ES-I3 (cell line): ENCODE results near the gene FLAD1.

Source experiments
- H3K36me3 ChIP-seq: 2 replicates; pipeline ENCODE4 v1.6.1; 2013; ENCODE audit warnings: mild to moderate bottlenecking, low read length, control low read depth, moderate library complexity; ENCODE audit not compliant: insufficient read depth
- H3K4me1 ChIP-seq: 2 replicates; pipeline ENCODE4 v1.6.1; 2013; ENCODE audit warnings: mild to moderate bottlenecking, control low read depth, low read length; ENCODE audit not compliant: insufficient read depth
- H3K9ac ChIP-seq: 2 replicates; pipeline ENCODE4 v1.6.1; 2013; ENCODE audit warnings: low read depth, mild to moderate bottlenecking, low read length, moderate library complexity
- H3K9me3 ChIP-seq: 2 replicates; pipeline ENCODE4 v1.6.1; 2013; ENCODE audit warnings: mild to moderate bottlenecking, low read length, moderate library complexity; ENCODE audit not compliant: control insufficient read depth, insufficient read depth

Gene FLAD1

DNA sequence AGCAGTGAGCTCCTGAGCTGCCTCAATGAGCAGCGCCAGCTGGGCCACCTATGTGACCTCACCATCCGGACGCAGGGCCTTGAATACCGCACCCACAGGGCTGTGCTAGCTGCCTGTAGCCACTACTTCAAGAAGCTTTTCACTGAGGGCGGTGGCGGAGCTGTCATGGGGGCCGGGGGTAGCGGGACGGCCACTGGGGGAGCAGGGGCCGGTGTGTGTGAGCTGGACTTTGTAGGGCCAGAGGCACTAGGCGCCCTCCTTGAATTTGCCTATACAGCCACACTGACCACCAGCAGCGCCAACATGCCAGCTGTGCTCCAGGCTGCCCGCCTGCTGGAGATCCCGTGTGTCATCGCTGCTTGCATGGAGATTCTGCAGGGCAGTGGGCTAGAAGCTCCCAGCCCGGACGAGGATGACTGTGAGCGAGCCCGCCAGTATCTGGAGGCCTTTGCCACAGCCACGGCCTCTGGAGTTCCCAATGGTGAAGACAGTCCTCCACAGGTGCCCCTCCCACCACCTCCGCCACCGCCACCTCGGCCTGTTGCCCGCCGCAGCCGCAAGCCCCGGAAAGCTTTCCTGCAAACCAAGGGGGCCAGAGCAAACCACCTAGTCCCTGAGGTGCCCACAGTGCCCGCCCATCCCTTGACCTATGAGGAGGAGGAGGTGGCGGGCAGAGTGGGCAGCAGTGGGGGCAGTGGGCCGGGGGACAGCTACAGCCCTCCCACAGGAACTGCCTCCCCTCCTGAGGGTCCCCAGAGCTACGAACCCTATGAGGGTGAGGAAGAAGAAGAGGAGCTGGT, 31.8 kb downstream of the FLAD1 start:
- Histone ChIP-seq H3K9me3 (no peaks in the 10 kb centered on the region), H3K9ac (no peak overlapping the region), H3K36me3 (peaks cover 2% of the 10 kb centered on the region; the same call in 1 of the 2 replicates), H3K4me1 (peaks cover 27% of the 10 kb centered on the region; the same call in 1 of the 2 replicates)

DNA sequence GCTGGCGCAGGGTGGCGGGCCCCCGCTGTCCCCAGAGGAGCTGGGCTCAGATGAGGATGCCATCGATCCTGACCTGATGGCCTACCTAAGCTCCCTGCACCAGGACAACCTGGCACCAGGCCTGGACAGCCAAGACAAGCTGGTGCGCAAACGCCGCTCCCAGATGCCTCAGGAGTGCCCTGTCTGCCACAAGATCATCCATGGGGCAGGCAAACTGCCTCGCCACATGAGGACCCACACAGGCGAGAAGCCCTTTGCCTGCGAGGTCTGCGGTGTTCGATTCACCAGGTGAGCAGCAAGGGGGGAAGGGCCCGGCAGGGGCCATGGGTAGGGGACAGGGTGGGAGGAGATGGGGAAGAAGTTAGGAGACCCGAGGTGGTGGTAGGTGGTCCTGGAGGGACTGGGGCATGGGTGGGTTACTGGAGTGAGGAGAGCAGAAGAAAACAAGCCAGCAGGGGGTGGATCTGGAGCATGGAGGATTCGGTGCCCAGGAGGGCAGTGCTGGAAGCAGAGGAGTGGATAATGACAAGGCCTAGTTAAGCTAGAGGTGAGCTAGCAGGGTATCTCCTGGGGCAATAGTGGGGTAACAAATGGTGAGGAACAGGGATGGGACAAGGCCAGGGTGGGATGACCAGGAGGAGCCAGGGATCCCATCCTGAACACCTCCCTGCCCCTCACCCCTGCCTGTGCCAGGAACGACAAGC, 32.5 kb downstream of the FLAD1 start:
- peaks cover 2% of the 10 kb centered on the region; the same call in 1 of the 2 replicates for H3K36me3 ChIP-seq
- no peak overlapping the region for H3K9ac ChIP-seq
- peaks cover 27% of the 10 kb centered on the region; the same call in 1 of the 2 replicates for H3K4me1 ChIP-seq
- H3K9me3 ChIP-seq: no peaks in the 10 kb centered on the region

DNA sequence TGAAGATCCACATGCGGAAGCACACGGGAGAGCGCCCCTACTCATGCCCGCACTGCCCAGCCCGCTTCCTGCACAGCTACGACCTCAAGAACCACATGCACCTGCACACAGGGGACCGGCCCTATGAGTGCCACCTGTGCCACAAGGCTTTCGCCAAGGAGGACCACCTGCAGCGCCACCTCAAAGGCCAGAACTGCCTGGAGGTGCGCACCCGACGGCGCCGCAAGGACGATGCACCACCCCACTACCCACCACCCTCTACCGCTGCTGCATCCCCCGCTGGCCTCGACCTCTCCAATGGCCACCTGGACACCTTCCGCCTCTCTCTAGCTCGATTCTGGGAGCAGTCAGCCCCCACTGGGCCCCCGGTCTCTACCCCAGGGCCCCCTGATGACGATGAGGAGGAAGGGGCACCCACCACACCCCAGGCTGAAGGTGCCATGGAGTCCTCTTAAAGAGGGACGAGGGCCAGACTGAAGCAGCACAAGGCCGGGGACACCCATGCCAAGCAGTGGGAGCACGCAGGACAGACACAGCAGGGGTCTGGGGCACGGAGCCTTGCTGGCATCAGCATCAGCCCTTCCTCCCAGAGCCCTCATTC, 33.2 kb downstream of the FLAD1 start:
- no peak overlapping the region for H3K9ac ChIP-seq
- peaks cover 27% of the 10 kb centered on the region; the same call in 1 of the 2 replicates for H3K4me1 ChIP-seq
- no peaks in the 10 kb centered on the region for H3K9me3 ChIP-seq
- H3K36me3 ChIP-seq: peaks cover 2% of the 10 kb centered on the region; the same call in 1 of the 2 replicates

DNA sequence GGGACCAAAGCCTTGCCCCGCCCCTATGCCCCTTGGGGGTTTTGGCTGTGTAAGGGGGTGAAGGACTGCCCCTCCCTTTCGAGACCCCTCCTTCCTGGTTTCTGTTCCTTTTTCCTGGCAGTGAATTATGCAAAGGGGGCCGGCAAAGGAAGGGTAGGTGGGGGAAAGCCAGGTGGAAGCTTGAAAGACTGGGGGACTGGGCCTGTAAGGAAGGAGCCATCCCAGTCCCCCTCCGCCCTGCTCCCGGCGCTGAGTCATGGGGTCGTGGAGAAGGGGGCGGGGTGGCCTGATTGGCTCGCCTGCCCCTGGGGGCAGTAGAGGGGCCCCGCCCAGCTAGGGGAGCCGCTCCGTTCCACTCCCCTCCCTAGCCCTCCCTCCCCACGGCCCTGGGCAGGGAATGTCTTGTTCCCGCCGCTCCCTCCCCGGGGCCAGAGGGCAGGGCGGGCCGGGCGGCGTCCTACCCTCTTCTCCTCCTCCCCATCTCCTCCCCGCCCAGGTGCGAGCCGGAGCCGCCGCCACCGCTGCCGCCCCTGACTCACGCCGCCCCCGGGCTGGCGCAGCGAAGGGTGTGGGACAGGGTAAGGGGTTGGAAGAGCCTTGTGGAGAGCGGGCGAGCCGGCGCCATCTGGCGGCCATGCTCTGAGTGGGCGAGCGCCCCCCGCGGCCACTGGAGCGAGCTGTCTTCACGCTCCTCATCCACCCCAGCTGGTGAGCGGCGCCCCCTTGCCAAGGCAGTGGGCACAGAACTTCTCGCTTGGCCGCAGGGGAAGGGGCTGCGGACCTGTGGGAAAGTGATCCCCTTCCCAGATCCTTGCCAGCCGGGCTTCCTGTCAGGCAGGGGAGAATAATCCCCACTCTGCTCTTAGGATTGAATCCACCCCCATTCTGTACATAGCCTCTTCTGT, 34.1 kb downstream of the FLAD1 start:
- no peaks in the 10 kb centered on the region for H3K9me3 ChIP-seq
- H3K9ac ChIP-seq: peak overlapping the region; percentile 40; the same call in 1 of the 2 replicates
- H3K4me1 ChIP-seq: peaks cover 21% of the 10 kb centered on the region; the same call in 1 of the 2 replicates
- peaks cover 2% of the 10 kb centered on the region; the same call in 1 of the 2 replicates for H3K36me3 ChIP-seq

DNA sequence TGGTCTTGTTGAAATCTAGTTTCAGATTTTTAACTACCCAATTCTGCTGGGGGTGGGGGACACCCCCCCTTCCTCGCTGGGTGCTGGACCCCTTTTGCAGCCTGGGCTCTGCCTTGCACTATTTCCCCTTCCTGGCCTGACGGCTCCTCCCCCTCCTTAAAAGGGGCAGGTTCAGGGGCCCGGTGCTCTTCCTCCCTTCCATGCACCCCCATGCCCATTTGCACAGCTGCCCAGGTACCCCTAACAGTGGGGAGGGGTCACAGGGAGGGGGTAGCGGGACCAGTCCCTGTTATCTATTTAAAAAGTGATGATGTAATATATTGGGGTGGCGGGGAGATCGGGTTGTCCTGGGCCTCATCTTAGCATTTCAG, 34.8 kb downstream of the FLAD1 start:
- peaks cover 17% of the 10 kb centered on the region; the same call in 1 of the 2 replicates for H3K4me1 ChIP-seq
- peak overlapping the region; percentile 40; the same call in 1 of the 2 replicates for H3K9ac ChIP-seq
- H3K36me3 ChIP-seq: peaks cover 2% of the 10 kb centered on the region; the same call in 1 of the 2 replicates
- H3K9me3 ChIP-seq: no peaks in the 10 kb centered on the region

DNA sequence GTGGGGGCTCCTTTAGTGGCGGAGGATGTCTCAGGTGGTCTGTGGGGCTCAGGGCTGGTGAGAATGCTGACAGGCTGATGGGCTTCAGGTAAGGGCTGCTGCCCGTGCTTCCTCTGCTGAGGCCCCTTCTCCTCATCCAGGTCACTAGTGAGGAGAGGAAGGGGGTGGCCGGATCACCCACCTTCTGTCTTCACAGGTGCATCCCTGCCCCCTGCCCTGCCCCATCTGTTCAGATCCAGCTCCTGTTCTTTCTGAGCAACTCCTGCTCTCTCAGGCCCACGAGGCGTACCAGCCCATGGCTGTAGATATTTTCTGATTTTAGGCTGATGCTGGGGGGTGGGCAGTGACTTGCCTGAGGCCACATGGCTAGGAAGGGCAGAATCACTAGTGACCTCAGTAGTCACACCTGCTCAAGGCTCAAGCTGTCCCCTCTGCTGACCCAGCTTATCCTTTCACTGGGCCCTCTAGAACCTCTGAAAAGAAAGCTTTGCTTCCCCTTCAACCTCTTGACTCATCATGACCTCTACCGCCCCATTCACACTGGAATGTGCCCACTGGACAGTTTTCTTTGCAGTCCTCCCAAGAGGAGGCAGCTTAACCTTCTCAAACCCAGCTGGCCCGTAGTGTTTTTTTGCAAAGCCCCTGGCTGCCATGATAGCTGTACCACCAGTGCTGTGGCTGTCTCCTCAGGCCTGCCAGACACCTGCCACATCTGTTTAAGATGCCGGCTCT, 35.6 kb downstream of the FLAD1 start:
- Histone ChIP-seq H3K9ac (no peak overlapping the region), H3K4me1 (peaks cover 16% of the 10 kb centered on the region; the same call in 1 of the 2 replicates), H3K9me3 (no peaks in the 10 kb centered on the region), H3K36me3 (peaks cover 2% of the 10 kb centered on the region; the same call in 1 of the 2 replicates)

DNA sequence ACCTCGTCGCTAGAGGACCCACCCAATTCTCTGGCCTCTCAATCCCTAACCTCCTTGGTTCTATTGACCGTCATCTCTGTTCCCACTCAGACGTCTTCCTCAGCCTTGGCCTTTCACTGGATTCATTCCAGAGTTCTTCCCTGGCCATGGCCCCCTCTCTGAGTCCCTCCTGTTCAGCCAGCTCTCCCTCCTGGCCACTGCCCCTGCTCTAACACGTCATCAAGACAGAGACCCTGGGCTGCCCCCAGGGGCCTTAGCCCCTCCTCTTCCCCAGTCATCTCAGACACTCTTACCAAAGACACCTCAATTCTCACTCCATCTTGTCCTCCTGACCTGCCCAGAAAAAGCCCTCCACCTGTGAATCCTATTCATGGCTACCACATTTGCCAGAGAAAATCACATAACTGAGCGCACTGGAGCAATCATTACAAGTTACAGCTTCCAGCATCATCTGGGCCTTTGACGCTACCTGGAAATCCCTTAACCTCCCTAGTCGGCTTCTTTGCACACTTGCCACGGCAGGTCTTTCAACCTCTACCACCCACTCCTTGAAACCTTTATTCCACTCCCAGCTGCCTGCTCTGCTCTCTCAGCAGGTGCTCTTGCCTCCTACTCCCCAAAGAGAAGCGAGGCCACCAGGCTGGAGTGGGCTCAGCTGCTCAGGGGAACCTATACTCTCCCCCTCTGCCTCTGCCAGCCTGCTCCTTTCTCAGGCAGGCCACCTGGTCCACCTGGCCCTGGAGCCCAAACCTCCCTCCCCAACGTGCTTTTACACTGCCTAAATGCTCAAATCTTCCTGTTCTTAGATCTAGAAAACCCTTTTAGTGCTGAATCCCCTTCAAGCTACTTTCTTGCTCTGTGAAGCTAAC, 36.5 kb downstream of the FLAD1 start:
- Histone ChIP-seq H3K9me3 (no peaks in the 10 kb centered on the region), H3K4me1 (peaks cover 12% of the 10 kb centered on the region; the same call in 1 of the 2 replicates), H3K36me3 (peaks cover 2% of the 10 kb centered on the region; the same call in 1 of the 2 replicates), H3K9ac (no peak overlapping the region)

DNA sequence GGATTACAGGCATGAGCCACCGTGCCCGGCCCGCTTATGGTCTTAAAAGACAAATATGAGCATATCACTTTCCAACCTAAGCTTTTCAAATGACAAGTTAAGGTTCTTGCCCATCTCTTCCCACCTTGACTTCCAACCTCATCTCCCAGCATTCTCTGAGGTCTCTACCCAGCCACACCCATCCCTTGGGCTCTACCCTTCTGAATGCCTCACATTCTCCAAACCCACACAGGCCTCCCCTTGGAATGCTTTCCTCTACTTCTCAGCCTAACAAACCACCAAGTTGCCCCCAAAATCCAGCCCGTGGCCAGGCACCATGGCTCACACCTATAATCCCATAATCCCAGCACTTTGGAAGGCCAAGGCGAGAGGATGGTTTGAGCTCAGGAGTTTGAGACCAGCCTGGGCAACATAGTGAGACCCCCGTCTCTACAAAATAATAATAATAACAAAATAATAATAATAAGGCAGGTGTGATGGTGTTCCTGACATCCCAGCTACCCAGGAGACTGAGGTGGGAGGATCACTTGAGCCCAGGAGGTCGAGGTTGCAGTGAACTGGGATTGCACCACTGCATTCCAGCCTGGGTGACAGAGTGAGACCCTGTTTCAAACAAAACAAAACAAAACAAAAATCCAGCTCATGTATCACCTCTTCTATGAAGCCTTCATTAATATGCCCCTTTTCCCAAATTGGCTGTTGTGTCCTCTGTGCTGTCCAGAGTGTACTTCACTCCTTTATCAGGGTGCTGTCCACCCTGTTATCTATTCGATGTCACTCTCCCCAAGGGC, 39.2 kb downstream of the FLAD1 start:
- Histone ChIP-seq H3K9me3 (no peaks in the 10 kb centered on the region), H3K36me3 (no peaks in the 10 kb centered on the region), H3K4me1 (peaks cover 18% of the 10 kb centered on the region; the same call in 1 of the 2 replicates), H3K9ac (no peak overlapping the region)

DNA sequence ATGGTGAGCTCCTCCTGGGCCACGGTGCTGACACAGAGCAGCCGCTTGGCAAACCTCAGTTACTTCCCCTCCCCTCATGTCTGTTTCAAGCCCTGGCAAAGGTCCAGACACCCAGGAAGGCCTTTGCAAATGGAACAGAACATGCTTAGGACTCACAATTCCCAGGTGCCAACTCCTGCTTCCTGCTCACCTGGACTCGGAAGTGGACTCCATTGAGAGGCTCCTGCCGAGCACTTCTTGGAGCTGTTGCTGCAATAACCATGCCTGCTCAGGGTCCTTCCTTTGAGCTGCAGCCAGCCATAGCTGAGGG, 39.7 kb downstream of the FLAD1 start:
- H3K36me3 ChIP-seq: no peaks in the 10 kb centered on the region
- no peak overlapping the region for H3K9ac ChIP-seq
- H3K9me3 ChIP-seq: no peaks in the 10 kb centered on the region
- H3K4me1 ChIP-seq: peaks cover 15% of the 10 kb centered on the region; the same call in 1 of the 2 replicates

DNA sequence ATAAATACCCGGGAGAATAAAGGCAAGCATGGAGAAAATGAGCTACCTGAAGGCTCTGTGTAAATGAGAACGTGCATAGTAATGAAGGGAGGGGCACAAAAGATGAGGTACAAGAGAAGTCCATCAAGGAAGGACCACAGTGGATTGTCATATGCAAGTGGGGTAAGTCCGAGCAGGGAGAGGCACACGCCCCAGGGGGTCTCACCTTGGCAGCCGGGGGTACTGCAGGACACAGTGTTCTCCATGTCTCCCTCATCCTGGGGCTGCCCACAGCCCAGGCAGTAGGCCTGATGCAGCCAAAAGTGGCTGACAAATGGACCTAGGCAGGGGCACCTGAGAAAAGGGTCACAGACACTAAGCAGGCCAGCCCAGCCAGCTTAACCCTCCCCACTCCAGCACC, 40.5 kb downstream of the FLAD1 start:
- no peak overlapping the region for H3K9ac ChIP-seq
- H3K4me1 ChIP-seq: peaks cover 12% of the 10 kb centered on the region; the same call in 1 of the 2 replicates
- no peaks in the 10 kb centered on the region for H3K9me3 ChIP-seq
- no peaks in the 10 kb centered on the region for H3K36me3 ChIP-seq

DNA sequence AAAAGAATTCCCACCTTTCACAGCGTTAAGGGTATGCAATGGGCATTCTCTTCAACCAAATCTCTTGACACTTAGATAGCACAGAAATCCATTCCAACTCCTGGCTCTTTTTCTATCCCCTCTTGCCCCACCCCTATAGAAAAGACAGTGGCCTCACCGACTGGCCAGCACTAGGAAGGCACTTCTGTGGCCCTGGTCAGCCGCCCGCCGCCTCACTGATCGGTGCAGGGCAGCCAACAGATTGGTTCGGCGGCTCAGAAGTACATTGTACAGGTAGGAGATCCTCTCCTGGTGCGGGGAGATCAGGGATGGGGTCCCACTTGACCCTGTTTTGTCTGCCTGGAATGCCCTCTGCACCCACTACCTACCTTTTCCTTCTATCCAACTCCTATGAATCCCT, 41.2 kb downstream of the FLAD1 start:
- Histone ChIP-seq H3K4me1 (peaks cover 10% of the 10 kb centered on the region; the same call in 1 of the 2 replicates), H3K9me3 (no peaks in the 10 kb centered on the region), H3K9ac (no peak overlapping the region), H3K36me3 (no peaks in the 10 kb centered on the region)

DNA sequence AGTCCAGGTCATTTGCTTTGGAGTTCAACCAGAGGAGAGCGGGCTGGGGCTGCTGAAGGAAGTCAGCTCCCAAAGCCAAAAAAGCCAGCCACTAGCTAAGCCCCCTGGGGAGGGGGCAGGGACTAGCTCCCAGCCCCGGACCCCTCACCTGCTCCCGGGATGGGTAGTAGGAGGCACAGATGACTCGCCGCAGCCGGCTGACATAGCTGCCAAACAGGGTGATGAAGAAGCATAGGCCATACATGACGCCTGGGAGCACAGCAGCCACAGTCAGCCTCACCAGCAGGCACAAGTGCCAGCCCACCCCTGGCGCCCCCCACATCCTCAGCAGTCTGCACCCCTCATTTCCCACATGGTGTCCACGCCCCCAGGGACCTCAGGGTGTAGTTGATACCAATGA, 43.0 kb downstream of the FLAD1 start:
- Histone ChIP-seq H3K9ac (no peak overlapping the region), H3K4me1 (peaks cover 10% of the 10 kb centered on the region; the same call in 1 of the 2 replicates), H3K36me3 (no peaks in the 10 kb centered on the region), H3K9me3 (no peaks in the 10 kb centered on the region)
